Upper lobe of left lung (tissue), 6 donors: Measurements from ENCODE around the gene GSKIP. TPM values are rescaled to one million over a fixed set of nuclear protein-coding genes. Genes with fewer than 3 reads are reported as not detected.

Experiments
- ATAC-seq, 2 donors: fragments of 200-7000 bp; cut with Tn5 transposase; one replicate each; pipeline ENCODE4 v1.9.1; 2022; ENCODE audit warnings: mild to moderate bottlenecking in 2 of 2, moderate library complexity in 2 of 2; ENCODE audit not compliant: low FRiP score in 2 of 2
- DNase-seq, 2 donors: peaks; one replicate each; pipeline ENCODE4 v3.0.0-alpha.2; 2019 to 2020
- H3K27ac ChIP-seq, 4 donors: fragments of 200-600 bp; sonication (generic); one replicate each; pipeline ENCODE4 v1.5.1; 2016 to 2019
- H3K27me3 ChIP-seq, 4 donors: fragments of 200-600 bp; sonication (generic); one replicate each; pipeline ENCODE4 v1.5.1; 2017 to 2019
- H3K36me3 ChIP-seq, 4 donors: fragments of 200-600 bp; sonication (generic); one replicate each; pipeline ENCODE4 v1.5.1; 2016 to 2019
- H3K4me1 ChIP-seq, 4 donors: fragments of 200-600 bp; sonication (generic); one replicate each; pipeline ENCODE4 v1.5.1; 2018 to 2019
- H3K4me3 ChIP-seq, 4 donors: fragments of 200-600 bp; sonication (generic); one replicate each; pipeline ENCODE4 v1.5.1; 2017 to 2019; ENCODE audit warnings: mild to moderate bottlenecking in 2 of 4, moderate library complexity in 1 of 4
- H3K9me3 ChIP-seq, 4 donors: fragments of 200-600 bp; sonication (generic); one replicate each; pipeline ENCODE4 v1.5.1; 2018 to 2019
- EP300 ChIP-seq, 4 donors: sonication (generic); formaldehyde crosslinking; IDR thresholded peaks; one replicate each; pipeline ENCODE4 v1.5.1; 2017; ENCODE audit warnings: antibody characterized with exemption in 4 of 4, control low read depth in 2 of 4
- POLR2A ChIP-seq, 4 donors: fragments of 450-650 bp; IDR thresholded peaks; one replicate each; pipeline ENCODE4 v1.5.1; 2016 to 2017; ENCODE audit warnings: antibody characterized with exemption in 4 of 4, mild to moderate bottlenecking in 2 of 4
- POLR2AphosphoS5 ChIP-seq, 2 donors: sonication (generic); formaldehyde crosslinking; IDR thresholded peaks; one replicate each; pipeline ENCODE4 v1.5.1; 2017; ENCODE audit warnings: antibody characterized with exemption in 2 of 2
- WGBS, 2 donors: methylation state at CpG; one replicate each; pipeline ENCODE4 v1.1.5; 2017 to 2018; 5-methylcytosine and 5-hydroxymethylcytosine counted together
- total RNA-seq, 6 donors: library from RNA; depleted of rRNA in 4 of 6; stranded (reverse); fragments of >200 nt in 4 of 6; gene quantifications; one replicate each; pipeline versions ENCODE4 v1.1.0 to v1.2.1, GENCODE V29; 2016 to 2021
- TF ChIP-seq, protein P1 (sequence below), 6 experiments: fragments of 450-650 bp in 4 of 6; fragments of 200-600 bp in 2 of 6; sonication (generic) in 2 of 6; IDR thresholded peaks; one replicate each; pipeline ENCODE4 v1.5.1; 2016 to 2019; ENCODE audit warnings: antibody characterized with exemption in 6 of 6
- donor health status: DM: no; HTN: no; CAD: no; lungs with moderate emphysema.
- donor health status: DM: no; HTN: yes; CAD: no; lungs with severe emphysema.

The GSKIP gene
- total RNA-seq, 6 donors from 2014 or later: 5.4 to 19.6 (median 14.3) TPM

DNA sequence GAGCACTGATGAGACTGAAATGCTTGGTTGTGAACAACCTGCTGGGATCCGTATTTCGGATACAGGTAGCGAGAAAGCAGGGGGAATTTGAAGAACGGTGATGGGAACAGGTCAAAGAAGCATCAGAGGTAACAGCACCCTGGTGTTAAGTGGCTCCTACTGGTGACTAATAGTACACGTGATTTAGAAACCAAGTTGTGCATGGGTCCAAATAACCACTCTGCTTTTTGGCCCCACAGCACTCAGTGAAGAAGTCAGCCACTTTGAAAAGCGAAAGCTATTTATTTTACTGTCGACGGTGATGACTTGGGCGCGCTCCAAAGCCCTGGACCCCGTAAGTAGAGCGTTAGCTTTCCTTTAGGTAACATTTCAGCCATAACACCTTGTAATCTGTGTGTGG lies 45.3 kb downstream of the GSKIP start:
- 69 to 75% methylated on average over 12 of the region's 12 CpGs for WGBS, 2 donors
- Histone ChIP-seq H3K27ac (no peak overlapping the region), H3K4me3 (no peak overlapping the region), H3K36me3 (no peaks in the 10 kb centered on the region), H3K9me3 (no peaks in the 10 kb centered on the region), H3K27me3 (no peaks in the 10 kb centered on the region), H3K4me1 (peaks cover 0 to 2% (median under 1%) of the 10 kb centered on the region in 4 donors)
- ATAC-seq: no peak
- no peak for TF ChIP-seq POLR2AphosphoS5 (IDR thresholded peaks at IDR 0.05)
- no peak for TF ChIP-seq POLR2A (IDR thresholded peaks at IDR 0.05)
- TF ChIP-seq EP300 (IDR thresholded peaks at IDR 0.05): no peak
- TF ChIP-seq, protein P1, sequence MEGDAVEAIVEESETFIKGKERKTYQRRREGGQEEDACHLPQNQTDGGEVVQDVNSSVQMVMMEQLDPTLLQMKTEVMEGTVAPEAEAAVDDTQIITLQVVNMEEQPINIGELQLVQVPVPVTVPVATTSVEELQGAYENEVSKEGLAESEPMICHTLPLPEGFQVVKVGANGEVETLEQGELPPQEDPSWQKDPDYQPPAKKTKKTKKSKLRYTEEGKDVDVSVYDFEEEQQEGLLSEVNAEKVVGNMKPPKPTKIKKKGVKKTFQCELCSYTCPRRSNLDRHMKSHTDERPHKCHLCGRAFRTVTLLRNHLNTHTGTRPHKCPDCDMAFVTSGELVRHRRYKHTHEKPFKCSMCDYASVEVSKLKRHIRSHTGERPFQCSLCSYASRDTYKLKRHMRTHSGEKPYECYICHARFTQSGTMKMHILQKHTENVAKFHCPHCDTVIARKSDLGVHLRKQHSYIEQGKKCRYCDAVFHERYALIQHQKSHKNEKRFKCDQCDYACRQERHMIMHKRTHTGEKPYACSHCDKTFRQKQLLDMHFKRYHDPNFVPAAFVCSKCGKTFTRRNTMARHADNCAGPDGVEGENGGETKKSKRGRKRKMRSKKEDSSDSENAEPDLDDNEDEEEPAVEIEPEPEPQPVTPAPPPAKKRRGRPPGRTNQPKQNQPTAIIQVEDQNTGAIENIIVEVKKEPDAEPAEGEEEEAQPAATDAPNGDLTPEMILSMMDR (IDR thresholded peaks at IDR 0.05): no peak
- DNase-seq: no peak

DNA sequence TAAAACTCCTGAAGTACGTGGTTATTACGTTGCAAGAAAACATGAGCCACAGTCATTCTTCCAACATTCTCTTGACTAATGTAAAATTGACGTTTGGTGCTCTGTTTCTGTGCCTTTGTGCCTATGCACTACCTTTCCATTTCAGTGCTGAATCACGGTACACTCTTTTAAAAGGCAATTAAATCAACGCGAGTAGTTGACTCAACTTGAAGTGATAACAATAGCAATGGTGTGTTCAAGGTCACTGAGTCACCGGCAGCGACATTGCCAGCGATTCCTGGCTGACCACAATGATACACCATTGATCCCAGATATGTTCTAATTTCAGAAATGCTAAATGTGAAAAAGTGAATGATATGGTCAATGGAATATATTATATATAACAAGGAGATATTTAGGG lies 46.4 kb downstream of the GSKIP start:
- no peaks in the 10 kb centered on the region for H3K27me3 ChIP-seq
- WGBS, 2 donors: 86 to 92% methylated on average over 9 of the region's 9 CpGs
- peaks cover 0 to 2% (median 0%) of the 10 kb centered on the region in 4 donors for H3K4me1 ChIP-seq
- no peaks in the 10 kb centered on the region for H3K9me3 ChIP-seq
- H3K4me3 ChIP-seq: no peak overlapping the region
- no peak for DNase-seq
- no peaks in the 10 kb centered on the region for H3K36me3 ChIP-seq
- no peak for ATAC-seq
- H3K27ac ChIP-seq: no peak overlapping the region
- TF ChIP-seq POLR2AphosphoS5 (IDR thresholded peaks at IDR 0.05): no peak
- TF ChIP-seq, protein P1 (IDR thresholded peaks at IDR 0.05): no peak
- no peak for TF ChIP-seq POLR2A (IDR thresholded peaks at IDR 0.05)
- TF ChIP-seq EP300 (IDR thresholded peaks at IDR 0.05): no peak

DNA sequence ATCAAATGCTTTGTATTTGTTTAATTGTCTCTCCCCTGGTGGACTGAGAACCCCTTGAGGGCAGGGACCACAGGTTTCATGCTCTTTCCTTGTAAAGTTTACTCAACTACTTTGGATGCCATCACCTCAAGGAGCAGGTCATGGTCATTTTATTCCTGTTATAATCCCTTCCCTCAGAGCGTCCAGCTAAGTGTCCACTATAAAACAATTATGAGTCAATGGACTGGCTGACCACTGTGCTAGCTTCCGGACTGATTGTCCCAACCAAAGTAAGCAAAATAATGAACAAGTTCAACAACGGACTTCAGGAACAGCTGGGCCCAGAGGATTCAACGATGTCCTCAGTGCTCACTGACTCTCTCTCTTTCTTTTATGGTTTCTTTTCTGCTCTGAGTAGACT lies 46.8 kb downstream of the GSKIP start:
- Histone ChIP-seq H3K36me3 (no peaks in the 10 kb centered on the region), H3K27ac (no peak overlapping the region), H3K27me3 (no peaks in the 10 kb centered on the region), H3K9me3 (no peaks in the 10 kb centered on the region), H3K4me1 (peaks cover 0 to 2% (median 0%) of the 10 kb centered on the region in 4 donors), H3K4me3 (no peak overlapping the region)
- no peak for DNase-seq
- WGBS, 2 donors: 93 to 94% methylated on average over 4 of the region's 4 CpGs
- TF ChIP-seq, protein P1 (IDR thresholded peaks at IDR 0.05): no peak
- no peak for TF ChIP-seq POLR2A (IDR thresholded peaks at IDR 0.05)
- no peak for TF ChIP-seq EP300 (IDR thresholded peaks at IDR 0.05)
- no peak for TF ChIP-seq POLR2AphosphoS5 (IDR thresholded peaks at IDR 0.05)
- ATAC-seq: no peak

DNA sequence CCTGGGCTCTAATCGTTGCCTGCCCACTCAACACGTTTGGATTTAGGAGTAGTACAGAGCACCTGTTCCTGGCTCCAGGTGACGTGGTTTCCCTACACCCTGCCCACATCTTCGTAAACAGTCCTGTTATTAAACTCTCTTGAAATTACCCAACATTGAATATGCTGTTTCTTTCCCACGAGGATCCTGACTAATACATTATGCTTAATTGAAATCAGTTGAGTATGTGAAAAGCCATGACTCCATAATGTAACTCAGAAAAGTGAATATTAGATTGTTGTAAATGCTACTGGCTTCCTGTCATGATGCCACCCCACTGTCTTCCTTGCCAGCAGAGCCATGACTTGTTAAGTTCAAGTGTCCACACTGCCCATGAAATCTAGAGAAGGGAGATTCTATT lies 50.2 kb downstream of the GSKIP start:
- no peak for DNase-seq
- Histone ChIP-seq H3K36me3 (no peaks in the 10 kb centered on the region), H3K27me3 (no peaks in the 10 kb centered on the region), H3K27ac (no peak overlapping the region), H3K4me1 (no peaks in the 10 kb centered on the region), H3K9me3 (no peaks in the 10 kb centered on the region), H3K4me3 (no peak overlapping the region)
- TF ChIP-seq, protein P1 (IDR thresholded peaks at IDR 0.05): no peak
- no peak for TF ChIP-seq POLR2AphosphoS5 (IDR thresholded peaks at IDR 0.05)
- TF ChIP-seq POLR2A (IDR thresholded peaks at IDR 0.05): no peak
- no peak for TF ChIP-seq EP300 (IDR thresholded peaks at IDR 0.05)
- WGBS, 2 donors: 86 to 87% methylated on average over 5 of the region's 5 CpGs
- no peak for ATAC-seq

DNA sequence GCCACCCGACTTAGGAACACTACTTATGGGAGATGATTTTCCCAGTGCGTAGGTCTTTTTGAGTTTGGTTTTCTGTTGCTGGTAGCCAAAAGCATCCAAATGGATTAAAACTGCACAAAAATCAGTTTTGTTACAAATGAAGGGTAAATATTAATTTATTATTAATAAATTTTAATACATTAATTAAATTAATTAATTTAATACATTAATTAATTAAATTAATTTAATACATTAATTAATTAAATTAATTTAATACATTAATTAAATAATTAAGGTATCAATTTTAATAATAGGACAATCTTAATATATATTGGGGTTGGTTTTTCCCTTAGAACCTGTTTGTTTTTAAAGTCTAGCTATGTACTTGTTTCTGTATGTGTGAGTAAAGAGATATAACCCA lies 52.2 kb downstream of the GSKIP start:
- Histone ChIP-seq H3K36me3 (no peaks in the 10 kb centered on the region), H3K9me3 (no peaks in the 10 kb centered on the region), H3K27ac (no peak overlapping the region), H3K4me1 (no peaks in the 10 kb centered on the region), H3K4me3 (no peak overlapping the region), H3K27me3 (no peaks in the 10 kb centered on the region)
- TF ChIP-seq, protein P1 (IDR thresholded peaks at IDR 0.05): no peak
- TF ChIP-seq EP300 (IDR thresholded peaks at IDR 0.05) (no peak), POLR2AphosphoS5 (IDR thresholded peaks at IDR 0.05) (no peak), POLR2A (IDR thresholded peaks at IDR 0.05) (no peak)
- 91 to 96% methylated on average over 2 of the region's 2 CpGs for WGBS, 2 donors
- no peak for DNase-seq
- ATAC-seq: no peak
